RKO (cell line): ENCODE results near the gene TCEAL9.
"Not testable (repeated sequence)": the region's sequence is repeated elsewhere in the genome, so short reads cannot be mapped to it uniquely, and the experiment has no call there.

Experiments
- DNase-seq: peaks from one replicate; pipeline ENCODE4 v3.0.0-alpha.2; 2016; ENCODE audit warnings: low spot score

Gene TCEAL9

DNA sequence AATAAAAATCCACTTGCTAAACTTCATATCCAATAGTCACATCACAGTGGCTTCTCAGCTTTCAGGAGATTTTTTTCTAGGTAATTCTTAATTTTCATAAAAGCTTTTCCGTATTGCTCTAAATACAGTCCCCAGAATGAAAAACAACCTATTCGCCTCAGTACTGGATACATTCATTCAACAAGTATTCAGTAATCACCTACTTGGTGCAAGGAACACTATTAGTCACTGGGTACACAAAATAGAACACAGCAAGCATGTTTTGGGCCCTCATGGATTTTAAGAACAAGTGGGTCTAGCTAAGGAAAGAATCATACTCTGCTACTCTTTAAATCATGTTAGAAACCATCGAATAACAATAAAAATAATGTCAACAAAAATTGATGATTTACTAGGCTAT, 17.3 kb downstream of the TCEAL9 start:
- DNase-seq: no peak

DNA sequence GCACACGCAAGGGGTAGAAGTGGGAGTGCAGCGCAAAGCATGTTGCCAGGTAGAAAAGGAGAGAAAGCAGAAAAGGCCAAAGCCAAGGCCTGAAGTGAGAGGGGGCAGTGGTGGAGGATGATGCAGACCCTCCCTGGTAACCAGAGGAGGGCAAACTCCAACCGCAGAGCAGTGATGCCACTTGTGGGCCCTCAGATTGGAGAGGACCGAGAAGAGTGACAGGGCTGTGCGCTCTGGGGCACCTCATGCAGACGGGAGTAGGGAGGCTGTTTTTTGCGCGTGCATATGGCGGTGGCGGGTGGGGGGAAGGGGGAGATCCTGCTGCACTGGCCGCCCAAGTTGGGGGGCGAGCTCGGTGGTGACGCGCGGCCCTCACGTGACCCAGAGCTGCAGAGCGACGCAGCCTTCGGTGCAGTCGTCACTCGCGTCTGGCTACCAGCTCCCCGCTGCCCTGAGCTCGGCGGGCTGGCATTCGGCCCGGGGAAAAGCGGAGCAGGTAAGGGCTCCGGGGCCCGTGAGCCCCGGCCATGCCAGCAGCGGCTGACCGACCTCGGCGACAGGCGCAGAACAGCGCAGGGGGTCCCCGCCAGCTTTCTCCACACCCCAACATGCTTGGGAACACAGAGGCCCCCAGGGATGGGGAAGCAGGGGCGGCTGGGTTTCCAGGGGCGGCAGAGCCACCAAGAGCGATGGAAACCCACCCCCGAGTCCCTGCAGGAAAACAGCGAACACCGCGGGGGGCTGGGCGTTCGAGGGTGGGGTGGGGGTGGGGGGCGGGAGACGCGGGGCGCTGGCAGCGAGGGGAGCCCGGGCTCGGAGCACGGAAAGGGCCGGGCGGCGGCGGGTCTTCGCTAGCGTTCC, 20.0 kb downstream of the TCEAL9 start, which contains the start of gene BEX3:
TSS of gene BEX3 (plus strand) at position 421 of the 861 bp plus-strand sequence. CDS start 984 bp downstream, outside the sequence.
- DNase-seq: peak; percentile 65

DNA sequence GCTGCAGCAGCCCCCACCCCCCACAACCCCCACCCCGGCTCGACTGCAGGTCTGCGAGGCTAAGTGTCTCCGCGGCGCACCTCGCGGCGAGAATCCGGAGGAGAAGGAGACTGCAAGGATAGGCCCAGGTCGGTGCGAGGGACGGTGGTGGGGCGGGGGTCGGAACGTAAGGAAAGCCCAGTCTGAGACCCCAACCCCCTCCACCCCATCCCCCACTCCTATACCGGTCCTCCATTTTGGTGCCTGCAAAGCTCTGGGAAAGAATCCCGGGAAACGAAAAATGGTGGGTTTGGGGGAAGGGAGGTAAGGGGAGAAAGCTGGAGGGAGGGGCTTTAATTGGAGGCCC, 20.6 kb downstream of the TCEAL9 start:
- DNase-seq: no peak

DNA sequence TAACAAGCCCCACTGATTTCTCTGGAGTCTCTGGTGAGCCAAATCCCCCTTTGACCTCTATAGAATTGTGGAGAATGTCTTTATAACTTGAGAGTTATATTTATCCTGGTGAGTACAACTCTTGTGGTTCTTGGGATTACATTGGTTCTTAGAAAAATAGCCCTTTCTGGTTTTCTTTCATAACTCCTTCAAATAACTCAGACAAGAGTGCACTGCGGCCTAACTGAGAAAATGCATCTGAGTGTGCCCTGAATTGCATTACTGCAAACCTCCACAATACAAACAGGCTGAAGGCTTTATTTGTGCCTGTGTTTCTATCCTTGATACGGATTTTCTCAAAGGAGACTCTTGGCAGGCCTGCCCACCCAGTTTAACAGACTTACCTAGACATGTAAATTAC, 22.7 kb downstream of the TCEAL9 start:
- peak; percentile 16 for DNase-seq

DNA sequence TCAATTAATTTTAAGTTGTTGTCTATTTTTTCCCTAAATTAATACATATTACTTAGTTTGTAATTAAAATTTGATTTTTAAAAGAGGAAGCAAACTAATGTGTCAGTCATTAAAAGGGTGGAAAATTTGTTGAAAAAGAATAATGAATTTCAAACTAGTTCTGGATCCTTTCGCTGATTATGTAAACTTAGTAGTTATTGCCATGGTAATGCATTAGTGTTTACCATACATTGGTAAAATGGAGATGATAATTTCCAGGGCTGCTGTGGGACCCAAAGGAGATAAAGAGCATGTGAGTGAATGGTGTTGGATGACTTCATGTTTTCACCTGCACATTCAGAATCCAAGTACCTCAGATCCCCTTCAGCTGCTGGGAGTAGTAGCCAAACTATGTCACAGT, 26.6 kb downstream of the TCEAL9 start:
- no peak for DNase-seq

DNA sequence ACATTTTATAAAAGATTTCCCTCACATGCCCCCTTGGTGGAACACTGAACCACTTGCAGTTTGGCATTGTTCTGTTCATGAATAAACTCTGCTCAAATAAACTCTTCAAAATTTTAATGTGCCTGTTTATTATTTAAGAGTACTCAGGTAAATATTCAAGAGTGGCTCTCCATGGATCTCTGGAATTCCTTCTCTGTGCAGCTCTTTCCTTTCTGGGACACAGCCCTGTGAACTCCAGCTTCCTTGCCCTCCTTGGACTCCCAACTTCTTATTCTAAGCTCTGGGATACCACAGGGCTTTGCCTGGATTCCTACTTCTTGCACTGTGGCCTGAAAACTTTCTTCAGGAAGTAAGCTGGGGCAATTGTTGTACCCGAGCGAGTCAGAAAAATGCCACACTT, 28.4 kb downstream of the TCEAL9 start:
- DNase-seq: no peak

DNA sequence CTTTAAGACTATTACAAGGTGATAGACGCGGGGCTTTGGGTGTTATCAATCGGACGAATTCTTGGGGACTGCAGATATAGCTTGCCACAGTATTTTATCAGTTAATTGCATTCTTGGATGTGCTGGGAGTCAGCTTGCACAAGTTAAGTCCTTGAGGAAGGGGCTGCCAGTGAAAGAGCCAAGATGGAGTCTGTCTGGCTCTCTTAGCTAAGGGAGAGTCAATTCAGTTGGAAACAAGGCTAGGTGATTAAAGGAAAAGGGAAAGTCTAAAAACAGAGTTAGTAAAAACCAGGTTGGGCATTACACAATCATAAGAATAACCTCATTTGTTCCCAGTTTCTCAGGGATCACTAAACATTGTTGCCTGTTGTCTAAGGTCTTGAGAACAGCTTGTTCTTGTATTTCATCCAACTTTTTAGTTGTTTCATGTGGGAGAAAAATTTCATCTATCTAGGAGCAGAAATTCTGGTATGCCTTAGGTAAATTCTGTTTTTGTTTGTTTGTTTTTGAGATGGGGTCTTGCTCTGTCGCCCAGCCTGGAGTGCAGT, 29.1 kb downstream of the TCEAL9 start:
- DNase-seq: not testable (repeated sequence)

DNA sequence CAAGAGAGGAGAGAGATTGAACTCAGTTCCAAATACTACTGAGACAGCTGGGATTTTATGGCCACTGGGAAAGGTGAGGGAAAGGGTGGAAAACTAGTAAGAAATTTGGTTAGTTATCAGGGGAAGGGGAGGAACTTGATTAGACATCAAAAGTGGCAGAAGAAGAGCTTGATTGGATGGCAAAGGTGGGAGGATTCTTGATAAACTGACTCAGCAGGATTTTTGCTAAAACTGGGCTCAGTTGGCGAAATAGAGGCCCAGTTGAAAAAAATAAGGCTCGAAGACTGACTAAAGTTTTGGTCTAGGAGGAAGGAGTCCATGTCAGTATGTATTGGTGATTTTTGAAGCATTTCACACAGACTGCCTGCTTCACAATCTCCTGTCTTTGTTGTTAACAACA, 30.0 kb downstream of the TCEAL9 start:
- no peak for DNase-seq

DNA sequence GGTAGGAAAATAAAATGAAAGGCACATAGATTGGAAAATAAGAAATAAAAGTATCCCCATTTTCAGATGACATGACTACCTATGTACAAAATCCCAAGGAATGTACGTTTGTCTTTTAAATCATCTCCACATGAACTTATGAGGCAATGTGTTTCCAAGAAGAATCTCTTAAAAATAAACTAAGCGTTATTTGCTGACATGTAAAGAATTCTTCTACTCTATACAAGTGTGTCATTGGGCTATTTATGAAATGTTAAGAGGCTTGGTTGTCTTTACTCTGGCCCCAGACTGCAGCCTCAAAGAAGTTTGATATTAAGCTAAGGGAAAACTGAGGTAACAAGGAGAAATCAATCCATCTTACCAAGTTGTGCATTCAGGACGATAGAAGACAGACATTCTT, 37.2 kb downstream of the TCEAL9 start:
- no peak for DNase-seq

DNA sequence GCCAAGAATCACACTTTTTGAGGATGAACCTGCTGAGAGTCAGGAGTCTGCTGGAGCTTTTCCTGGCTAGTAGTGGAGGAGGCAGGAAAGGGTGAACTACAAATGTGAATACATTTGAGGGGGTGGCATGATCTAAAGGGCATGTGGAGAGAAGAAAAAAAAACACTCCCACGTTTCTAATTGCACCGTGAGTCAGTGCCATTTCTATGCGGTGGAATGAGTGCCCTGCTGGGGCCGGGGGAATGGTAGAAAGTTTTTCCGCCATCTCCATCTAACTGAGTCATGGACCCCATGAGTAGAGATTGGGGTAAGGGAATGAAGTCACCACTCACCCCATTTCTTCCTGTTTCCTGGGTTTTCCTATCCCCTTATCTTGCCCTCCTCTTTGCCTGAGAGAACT, 39.9 kb downstream of the TCEAL9 start:
- DNase-seq: peak; percentile 40

DNA sequence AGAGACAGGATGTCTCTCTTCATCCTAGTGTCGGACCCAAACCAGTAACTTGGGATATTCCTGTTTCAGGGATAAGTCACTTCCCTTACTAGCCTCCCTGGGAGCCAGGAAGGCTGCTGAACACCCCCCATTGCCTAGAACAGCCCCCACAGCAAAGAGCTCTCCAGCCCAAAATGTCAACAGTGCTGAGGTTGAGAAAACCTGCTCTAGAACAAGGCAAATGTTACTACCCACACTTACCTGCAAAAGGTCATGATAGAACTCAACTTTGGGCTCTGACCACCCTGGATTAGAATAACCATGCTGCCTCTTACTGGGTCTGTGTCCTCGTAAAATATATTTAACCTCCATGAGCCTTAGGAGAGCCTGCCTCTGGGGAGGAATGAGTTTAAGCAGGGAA, 40.4 kb downstream of the TCEAL9 start:
- no peak for DNase-seq

DNA sequence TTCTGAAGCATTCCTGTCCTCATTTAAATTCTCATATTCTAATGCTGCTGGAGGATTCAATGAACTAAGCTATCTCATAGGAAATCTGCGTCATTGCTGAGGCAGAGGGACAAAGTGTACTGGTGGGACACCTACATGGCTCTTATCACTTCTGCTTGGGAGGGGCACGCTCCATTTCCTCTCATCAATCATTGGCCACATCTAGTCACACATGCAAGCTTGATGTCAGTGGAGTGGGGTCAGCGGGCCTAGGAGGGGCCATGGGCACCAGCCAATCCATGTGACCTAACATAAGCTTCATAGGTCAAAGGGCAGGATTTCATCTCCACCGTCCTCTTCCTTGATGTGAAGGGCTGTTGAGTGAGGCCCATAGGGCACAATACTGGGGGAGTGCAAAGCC, 41.4 kb downstream of the TCEAL9 start:
- DNase-seq: no peak

DNA sequence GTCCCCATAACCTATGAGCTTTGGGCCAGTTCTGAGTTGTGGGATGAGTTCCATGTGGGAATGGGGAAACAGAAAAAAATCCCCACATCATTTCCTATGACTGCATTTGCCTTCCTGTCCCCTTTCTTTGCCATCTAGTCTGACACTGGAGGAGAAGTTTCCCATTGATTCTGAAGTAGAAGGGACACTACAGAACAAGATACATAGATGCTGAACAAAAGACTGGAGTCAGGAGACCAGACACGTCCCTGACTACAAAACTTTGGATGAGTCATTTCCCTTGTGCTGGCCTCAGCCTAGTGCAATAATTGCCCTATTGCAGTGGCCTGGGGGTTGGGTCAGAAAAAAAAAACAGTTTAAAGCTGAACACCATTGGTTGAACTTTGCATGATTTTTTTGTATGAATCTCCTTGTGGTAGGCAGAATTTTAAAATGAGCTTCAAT, 42.1 kb downstream of the TCEAL9 start:
- peak; percentile 82 for DNase-seq

DNA sequence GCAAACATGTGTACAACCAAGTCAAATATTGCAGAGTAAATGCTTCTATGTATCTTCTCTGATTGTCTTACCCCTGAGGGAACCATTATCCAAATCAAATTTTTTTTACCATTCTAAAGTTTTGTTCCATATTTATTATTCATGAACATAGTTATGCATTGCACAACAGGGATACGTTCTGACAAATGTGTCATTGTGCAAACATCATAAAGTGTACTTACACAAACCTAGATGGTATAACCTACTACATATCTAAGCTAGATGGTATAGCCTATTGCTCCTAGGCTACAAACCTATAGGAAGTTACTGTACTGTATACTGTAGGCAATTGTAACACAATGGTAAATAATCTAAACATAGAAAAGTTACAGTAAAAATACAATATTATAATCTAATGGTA, 43.4 kb downstream of the TCEAL9 start:
- no peak for DNase-seq

DNA sequence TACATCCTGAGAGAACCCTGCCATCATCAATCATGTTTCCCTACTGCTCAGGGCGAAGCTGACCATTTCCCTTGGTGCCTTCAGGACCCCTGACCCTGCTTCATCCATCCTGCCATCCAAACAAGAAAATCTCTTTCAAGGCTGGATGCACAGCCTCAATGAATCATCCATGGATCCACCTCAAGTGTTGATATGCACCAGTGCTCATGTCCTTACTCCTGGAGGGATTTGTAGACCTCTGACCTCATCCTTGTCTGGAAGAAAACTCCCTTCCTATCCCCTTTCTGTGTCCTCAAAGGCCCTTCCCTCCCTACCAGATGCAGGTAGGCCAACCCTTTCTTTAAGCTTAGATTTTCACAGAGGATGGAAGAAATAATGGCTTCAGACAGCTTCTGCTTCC, 44.6 kb downstream of the TCEAL9 start:
- DNase-seq: no peak

DNA sequence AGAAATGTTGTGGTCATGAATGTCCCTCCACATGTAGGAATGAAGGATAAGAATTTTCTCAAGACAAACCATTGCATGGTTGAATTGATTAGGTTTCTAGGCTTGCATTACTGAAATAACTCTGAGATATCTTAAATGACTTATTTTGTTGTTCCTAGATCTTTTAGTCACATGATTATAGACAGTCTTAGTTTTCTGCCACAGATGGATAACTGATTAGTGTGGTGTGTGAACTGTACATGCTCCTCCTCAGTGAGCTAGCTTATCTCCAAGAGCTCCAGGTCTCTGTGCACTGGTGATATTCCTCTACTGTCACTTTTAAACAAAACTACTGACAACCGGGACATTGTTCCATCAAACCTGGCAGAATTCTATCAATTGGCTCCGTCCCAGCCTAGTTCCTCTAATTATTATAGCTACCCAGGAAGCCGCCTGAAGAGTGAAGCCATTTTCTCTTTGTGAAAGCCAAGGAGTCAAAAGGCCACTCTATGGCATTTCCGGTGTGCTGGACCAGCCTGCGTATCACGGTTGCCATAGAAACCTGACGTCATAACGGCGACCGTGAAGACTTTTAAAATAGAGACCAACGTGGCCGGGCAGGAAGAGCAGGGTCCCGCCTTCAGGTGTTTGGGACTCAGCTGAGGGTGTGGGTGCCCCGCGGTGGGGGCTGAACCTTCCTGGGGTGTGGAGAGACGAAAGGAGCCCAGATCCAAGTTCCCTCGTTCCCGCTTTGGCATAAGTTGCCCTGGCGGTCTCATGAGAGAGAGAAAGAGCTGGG, 48.1 kb downstream of the TCEAL9 start:
- peak; percentile 89 for DNase-seq

DNA sequence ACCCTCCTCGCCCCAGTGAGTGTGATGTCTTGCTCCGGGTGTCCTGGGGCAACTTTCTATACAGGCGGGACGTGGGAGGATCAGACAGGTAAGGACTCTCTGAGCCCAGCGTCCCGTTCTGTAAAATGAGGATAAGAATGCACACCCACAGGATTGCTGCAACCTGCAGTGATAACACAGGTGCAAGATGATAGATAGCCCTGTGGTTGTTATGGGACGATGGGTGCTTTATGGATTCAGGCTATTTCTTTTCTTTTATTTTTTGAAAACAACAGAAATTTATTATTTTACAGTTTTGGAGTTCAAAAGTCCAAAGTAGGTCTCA, 48.7 kb downstream of the TCEAL9 start:
- no peak for DNase-seq

DNA sequence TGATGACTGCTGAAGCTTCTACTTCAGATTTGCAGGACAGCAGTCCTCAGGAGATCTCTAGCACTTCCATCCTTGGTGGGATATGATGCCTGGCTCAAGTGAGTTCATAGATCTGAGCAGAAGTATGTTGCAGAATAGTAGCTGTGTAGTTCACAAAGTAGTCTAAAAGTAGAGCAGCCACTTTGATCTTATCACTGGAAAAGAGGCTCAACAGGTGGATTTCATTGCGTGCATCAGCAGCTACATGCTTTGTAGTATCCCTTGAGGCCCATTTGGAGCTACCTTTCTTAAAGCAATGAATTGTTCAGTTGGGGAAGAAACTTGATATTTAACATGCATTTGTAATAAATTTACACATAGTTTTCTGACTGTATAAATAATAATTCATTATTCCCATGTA, 50.0 kb downstream of the TCEAL9 start:
- DNase-seq: no peak

DNA sequence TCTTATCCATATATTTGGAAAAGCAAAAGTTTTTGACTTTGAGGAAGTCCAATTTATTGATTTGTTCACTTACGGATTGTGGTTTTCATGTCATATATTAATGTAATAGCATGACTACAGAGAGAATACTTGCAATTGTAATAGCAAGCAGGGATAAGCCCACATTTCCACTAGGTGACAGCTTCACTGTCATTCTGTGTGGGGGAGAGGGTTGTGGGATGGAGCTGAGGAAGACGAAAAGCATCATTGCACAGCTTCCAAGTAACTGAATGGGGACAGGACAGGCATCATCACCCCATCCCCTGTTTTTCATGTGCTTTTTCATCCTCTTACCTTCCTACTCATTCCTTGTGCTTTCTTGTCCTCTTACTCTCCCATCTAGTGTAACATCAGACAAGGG, 51.5 kb downstream of the TCEAL9 start:
- no peak for DNase-seq
